NCI-H2171 (cell line): ENCODE data around the gene OR56B4.

Experiments
- DNase-seq: peaks from one replicate; lab custom pipeline; 2025; lab: John Stamatoyannopoulos, UW

Gene OR56B4

DNA sequence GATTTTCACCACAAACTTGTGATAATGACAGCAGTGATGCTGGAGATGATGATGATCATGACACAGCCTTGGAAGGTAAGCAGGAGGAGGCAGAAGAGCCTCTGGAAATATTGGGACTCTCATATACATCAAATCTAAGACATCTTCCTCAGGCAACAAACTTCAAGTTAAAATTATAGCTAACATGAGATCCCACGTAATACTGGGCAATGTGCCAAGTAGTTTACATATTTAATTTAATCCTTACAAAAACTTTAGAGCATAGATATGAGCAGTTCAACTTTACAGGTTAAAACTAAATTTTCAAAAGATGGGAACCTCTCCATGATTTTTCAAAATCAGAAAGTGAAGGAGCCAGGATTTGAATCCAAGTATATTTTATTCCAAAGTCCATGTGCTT lies 43.6 kb downstream of the OR56B4 start:
- DNase-seq: no peak

DNA sequence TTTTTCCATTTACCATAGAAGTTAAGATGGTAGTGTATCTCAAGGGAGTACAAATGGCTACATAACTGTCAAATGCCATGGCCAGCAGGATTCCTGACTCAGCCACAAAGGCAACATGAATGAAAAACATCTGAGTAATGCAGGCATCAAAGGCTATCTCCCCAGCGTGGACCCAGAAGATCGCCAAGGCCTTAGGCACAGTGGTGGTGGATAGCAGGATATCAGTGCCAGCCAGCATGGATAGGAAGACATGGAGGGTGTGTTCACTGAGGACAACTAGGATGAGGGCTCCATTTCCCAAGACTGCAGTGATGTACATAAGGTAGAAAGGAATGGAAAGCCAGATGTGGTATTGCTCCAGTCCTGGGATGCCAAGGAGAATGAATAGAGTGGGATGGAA lies 44.6 kb downstream of the OR56B4 start:
- DNase-seq: no peak

DNA sequence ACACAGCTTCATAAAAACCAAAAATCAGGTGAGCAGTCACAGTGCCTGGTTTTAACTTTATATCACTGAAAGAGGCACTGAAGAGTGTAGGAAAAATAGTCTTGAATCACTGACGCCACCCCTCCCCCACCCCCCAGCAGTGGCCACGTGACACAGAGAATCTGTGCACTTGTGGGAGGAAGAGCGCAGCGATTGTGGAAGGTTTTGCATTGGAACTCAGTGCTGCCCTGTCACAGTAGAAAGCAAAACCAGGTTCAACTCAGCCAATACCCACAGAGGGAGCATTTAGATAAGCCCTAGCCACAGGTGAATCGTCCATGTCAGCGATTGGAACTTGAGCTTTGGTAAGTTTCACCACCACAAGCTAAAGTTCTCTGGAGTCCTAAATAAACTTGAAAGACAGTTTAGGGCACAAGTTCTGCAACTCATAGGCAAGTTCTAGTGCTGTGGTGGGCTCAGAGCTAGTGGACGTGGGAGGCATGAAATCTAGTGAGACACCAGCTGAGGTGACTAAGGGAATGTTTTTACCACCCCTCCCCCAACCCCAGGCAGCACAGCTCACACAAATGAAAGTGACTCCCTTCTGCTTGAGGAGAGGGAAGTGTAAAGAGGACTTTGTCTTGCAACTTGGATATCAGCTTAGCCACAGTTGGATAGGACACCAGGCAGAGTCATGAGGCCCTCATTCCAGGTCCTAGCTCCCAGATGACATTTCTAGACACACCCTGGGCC lies 49.3 kb downstream of the OR56B4 start:
- no peak for DNase-seq
